ENCODE results near the gene RGS6. TPM values are rescaled to one million over a fixed set of nuclear protein-coding genes. Genes with fewer than 3 reads are reported as not detected.

RGS6 gene
- total and polyA plus RNA-seq, 8 donors, result 0.12 to 4.1 (median 2.8) TPM

- Histone ChIP-seq H3K4me3 (no peak overlapping the region), H3K9me3 (no peaks in the 10 kb centered on the region), H3K4me1 (no peaks in the 10 kb centered on the region), H3K27me3 (no peaks in the 10 kb centered on the region), H3K36me3 (no peaks in the 10 kb centered on the region), H3K27ac (no peak overlapping the region)
- ATAC-seq (no peak), DNase-seq (no peak)
- intact Hi-C loops (cut with DNase I), result no loop called here
- no peak for TF ChIP-seq CTCF (IDR thresholded peaks at IDR 0.05)
These were observed 568.1 kb downstream of the RGS6 start for GRCh38 chr14:72500234-72500838.

GRCh38 chr14:72501439-72501838 is 569.2 kb downstream of the RGS6 start:
- no peak overlapping the region for H3K4me3 ChIP-seq
- ATAC-seq (no peak), DNase-seq (no peak)
- no peaks in the 10 kb centered on the region for H3K36me3 ChIP-seq
- TF ChIP-seq CTCF (IDR thresholded peaks at IDR 0.05), result no peak
- no peaks in the 10 kb centered on the region for H3K4me1 ChIP-seq
- no peaks in the 10 kb centered on the region for H3K9me3 ChIP-seq
- intact Hi-C loops (cut with DNase I), result no loop called here
- H3K27ac ChIP-seq, result no peak overlapping the region
- no peaks in the 10 kb centered on the region for H3K27me3 ChIP-seq

DNA sequence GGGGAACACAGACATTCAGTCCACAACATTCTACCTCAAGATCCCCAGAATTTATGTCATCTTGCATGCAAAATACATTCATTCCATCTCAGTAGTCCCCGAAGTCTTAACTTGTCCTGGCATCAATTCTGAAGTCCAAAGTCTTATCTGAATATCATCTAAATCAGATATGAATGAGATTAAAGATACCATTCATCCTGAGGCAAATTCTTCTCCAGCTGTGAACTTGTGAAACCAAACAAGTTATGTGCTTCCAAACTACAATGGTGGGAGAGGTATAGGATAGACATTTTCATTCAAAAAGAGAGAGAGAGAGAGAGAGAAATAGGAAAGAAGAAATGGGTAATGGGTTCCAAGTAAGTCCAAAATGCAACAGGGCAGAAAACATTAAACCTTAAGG is 571.0 kb downstream of the RGS6 start:
- intact Hi-C loops (cut with DNase I), result no loop called here
- ATAC-seq, result no peak

GRCh38 chr14:72503696-72504368 is 571.6 kb downstream of the RGS6 start:
- ATAC-seq (no peak), DNase-seq (no peak)
- Histone ChIP-seq H3K9me3 (no peaks in the 10 kb centered on the region), H3K27ac (no peak overlapping the region), H3K4me1 (no peaks in the 10 kb centered on the region), H3K36me3 (no peaks in the 10 kb centered on the region), H3K27me3 (no peaks in the 10 kb centered on the region), H3K4me3 (no peak overlapping the region)
- no peak for TF ChIP-seq CTCF (IDR thresholded peaks at IDR 0.05)
- intact Hi-C loops (cut with DNase I), result no loop called here

More for the DNA sequence above, 571.0 kb downstream of the RGS6 start:
- H3K4me1 ChIP-seq, result no peaks in the 10 kb centered on the region
- no peak overlapping the region for H3K4me3 ChIP-seq
- H3K27ac ChIP-seq, result no peak overlapping the region
- no peaks in the 10 kb centered on the region for H3K27me3 ChIP-seq
- no peaks in the 10 kb centered on the region for H3K9me3 ChIP-seq
- DNase-seq, result no peak
- H3K36me3 ChIP-seq, result no peaks in the 10 kb centered on the region
- TF ChIP-seq CTCF (IDR thresholded peaks at IDR 0.05), result no peak

DNA sequence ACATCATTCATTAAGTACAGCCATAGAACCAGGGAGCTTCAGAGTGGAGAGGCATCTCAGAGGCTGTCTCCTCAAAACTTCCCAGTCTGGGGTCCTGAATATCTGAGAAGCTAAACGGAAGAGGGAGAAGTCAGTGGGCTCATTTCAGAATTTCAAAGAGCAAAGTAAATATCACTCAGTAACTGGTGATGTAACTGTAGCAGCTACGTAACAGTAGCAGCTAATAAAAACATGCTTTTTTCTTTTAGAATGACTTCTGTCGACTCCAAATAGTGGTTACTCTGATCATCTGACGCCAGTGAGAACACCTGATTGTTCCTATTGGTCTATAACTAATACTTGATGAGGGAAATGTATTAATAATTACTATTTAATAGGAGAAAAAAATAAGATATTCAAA is 578.3 kb downstream of the RGS6 start:
- intact Hi-C loops (cut with DNase I), result loop anchor here (10.0 kb wide), 2 partner anchors 394 to 434 kb away; no protein-coding TSS in a partner anchor
- no peak for TF ChIP-seq CTCF (IDR thresholded peaks at IDR 0.05)
- Histone ChIP-seq H3K27ac (no peak overlapping the region), H3K27me3 (no peaks in the 10 kb centered on the region), H3K4me3 (no peak overlapping the region), H3K9me3 (no peaks in the 10 kb centered on the region), H3K4me1 (no peaks in the 10 kb centered on the region), H3K36me3 (no peaks in the 10 kb centered on the region)
- DNase-seq, result no peak
- ATAC-seq, result no peak

Data from left lung (tissue), 10 donors.